WERI-Rb-1 (cell line): ENCODE data around the gene PDZRN3.

Experiments used
- DNase-seq: peaks from one replicate; pipeline ENCODE4 v3.0.0-alpha.2; 2020
- H3K27ac ChIP-seq: fragments of 250-450 bp; sonication (Bioruptor Pico); 2 replicates; pipeline ENCODE4 v1.5.1; 2020; ENCODE audit warnings: mild to moderate bottlenecking, moderate library complexity
- H3K27me3 ChIP-seq: fragments of 250-450 bp; sonication (Bioruptor Pico); 2 replicates; pipeline ENCODE4 v1.5.1; 2021; ENCODE audit warnings: mild to moderate bottlenecking, low read depth, moderate library complexity; ENCODE audit not compliant: insufficient read depth, severe bottlenecking
- H3K36me3 ChIP-seq: fragments of 250-450 bp; sonication (Bioruptor Pico); 2 replicates; pipeline ENCODE4 v1.5.1; 2020; ENCODE audit warnings: mild to moderate bottlenecking, moderate library complexity
- H3K4me3 ChIP-seq: 2 replicates; pipeline ENCODE4 v1.5.1; 2011; ENCODE audit warnings: low read depth, mild to moderate bottlenecking, control low read depth, low read length
- H3K9me3 ChIP-seq: fragments of 250-450 bp; sonication (Bioruptor Pico); 2 replicates; pipeline ENCODE4 v1.5.1; 2021; ENCODE audit warnings: mild to moderate bottlenecking, moderate library complexity; ENCODE audit not compliant: severe bottlenecking
- TF ChIP-seq, protein P1 (sequence below): IDR thresholded peaks from 2 replicates; pipeline ENCODE4 v1.5.1; 2011; ENCODE audit warnings: low read depth, mild to moderate bottlenecking, control low read depth, inconsistent platforms, low read length

The PDZRN3 gene

GRCh38 chr3:73586190-73586589 lies 38.6 kb downstream of the PDZRN3 start:
- Histone ChIP-seq H3K4me3 (no peak overlapping the region), H3K27me3 (no peaks in the 10 kb centered on the region), H3K27ac (no peak overlapping the region), H3K36me3 (no peaks in the 10 kb centered on the region), H3K9me3 (no peaks in the 10 kb centered on the region)
- TF ChIP-seq, protein P1, sequence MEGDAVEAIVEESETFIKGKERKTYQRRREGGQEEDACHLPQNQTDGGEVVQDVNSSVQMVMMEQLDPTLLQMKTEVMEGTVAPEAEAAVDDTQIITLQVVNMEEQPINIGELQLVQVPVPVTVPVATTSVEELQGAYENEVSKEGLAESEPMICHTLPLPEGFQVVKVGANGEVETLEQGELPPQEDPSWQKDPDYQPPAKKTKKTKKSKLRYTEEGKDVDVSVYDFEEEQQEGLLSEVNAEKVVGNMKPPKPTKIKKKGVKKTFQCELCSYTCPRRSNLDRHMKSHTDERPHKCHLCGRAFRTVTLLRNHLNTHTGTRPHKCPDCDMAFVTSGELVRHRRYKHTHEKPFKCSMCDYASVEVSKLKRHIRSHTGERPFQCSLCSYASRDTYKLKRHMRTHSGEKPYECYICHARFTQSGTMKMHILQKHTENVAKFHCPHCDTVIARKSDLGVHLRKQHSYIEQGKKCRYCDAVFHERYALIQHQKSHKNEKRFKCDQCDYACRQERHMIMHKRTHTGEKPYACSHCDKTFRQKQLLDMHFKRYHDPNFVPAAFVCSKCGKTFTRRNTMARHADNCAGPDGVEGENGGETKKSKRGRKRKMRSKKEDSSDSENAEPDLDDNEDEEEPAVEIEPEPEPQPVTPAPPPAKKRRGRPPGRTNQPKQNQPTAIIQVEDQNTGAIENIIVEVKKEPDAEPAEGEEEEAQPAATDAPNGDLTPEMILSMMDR = no peak
- DNase-seq = no peak

- Histone ChIP-seq H3K36me3 (no peaks in the 10 kb centered on the region), H3K27me3 (no peaks in the 10 kb centered on the region), H3K27ac (no peak overlapping the region), H3K9me3 (no peaks in the 10 kb centered on the region), H3K4me3 (no peak overlapping the region)
- DNase-seq = no peak
- TF ChIP-seq, protein P1 = no peak
Measured at GRCh38 chr3:73584873-73585272, 39.9 kb downstream of the PDZRN3 start.

DNA sequence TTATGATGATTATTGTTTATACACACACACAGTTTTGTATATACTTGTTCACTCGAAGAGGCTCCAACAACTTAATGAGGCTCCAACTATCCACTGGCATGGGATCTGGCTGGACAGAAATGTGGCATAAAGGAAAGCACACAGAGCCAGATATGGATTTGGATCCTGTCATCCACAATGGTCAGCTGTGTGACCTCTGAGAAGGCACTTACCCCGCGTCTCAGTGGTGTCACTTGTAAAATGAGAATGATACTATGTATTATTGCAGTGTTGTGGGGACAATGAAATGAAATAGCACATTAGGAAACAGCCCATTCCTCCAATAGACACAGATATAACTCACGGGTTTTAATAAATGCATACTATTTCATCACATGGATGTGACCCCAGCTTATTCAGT lies 42.2 kb downstream of the PDZRN3 start:
- DNase-seq = no peak
- Histone ChIP-seq H3K27me3 (no peaks in the 10 kb centered on the region), H3K9me3 (no peaks in the 10 kb centered on the region), H3K36me3 (no peaks in the 10 kb centered on the region), H3K4me3 (no peak overlapping the region), H3K27ac (no peak overlapping the region)
- TF ChIP-seq, protein P1 = no peak

DNA sequence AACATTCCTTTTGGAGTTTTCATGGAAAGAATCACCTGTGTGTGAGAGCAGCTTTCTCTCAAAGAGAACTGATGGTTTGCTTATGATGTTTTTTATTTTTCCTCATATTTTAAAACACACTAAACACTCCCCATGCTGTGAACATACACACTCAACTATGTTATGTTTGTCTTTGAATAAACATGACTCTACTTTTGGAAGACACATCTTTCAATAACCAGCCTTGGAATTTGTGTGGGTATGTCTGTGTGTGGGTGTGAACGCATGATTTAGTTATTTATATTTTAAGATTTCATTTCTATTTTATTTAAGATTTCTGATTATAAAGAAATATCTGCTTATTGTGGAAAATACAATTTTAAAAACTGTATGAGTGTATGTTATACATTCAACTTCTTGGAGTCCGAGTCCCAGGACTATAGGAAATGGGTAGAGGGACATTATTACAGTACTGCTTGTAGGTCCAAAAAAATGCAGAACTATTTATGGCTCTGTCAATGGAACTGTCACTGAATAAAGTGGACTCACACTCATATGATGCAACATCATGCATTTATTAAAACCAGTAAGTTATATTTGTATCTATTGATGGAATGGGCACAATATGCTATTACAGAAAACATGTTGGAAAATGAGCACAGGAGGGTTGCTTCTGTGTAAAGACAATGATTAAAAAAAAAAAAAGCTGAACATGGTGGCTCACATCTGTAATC lies 43.5 kb downstream of the PDZRN3 start:
- Histone ChIP-seq H3K27me3 (no peaks in the 10 kb centered on the region), H3K27ac (no peak overlapping the region), H3K4me3 (no peak overlapping the region), H3K36me3 (no peaks in the 10 kb centered on the region), H3K9me3 (no peaks in the 10 kb centered on the region)
- TF ChIP-seq, protein P1 = no peak
- no peak for DNase-seq

DNA sequence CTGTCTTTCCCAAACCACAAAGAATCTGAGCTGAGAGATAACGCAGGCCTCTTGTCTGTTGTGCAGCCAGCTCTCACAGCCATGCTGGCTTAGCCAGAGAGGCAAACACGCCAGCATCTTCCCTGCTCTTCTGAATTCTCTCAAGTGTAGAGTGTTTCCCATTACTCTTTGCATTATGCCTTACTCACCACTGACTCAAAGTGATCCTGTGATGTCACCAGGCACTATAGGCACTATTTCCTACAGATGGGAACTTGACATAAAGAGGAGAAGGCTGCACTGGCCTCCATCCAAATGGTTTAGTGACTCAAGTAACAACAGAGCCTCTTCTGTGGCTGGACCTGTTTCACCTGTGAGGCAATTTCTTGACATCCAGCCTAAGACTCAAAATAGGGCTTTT lies 44.4 kb downstream of the PDZRN3 start:
- H3K27me3 ChIP-seq = no peaks in the 10 kb centered on the region
- no peak for DNase-seq
- H3K4me3 ChIP-seq = no peak overlapping the region
- no peaks in the 10 kb centered on the region for H3K36me3 ChIP-seq
- TF ChIP-seq, protein P1 = no peak
- H3K27ac ChIP-seq = no peak overlapping the region
- H3K9me3 ChIP-seq = no peaks in the 10 kb centered on the region

DNA sequence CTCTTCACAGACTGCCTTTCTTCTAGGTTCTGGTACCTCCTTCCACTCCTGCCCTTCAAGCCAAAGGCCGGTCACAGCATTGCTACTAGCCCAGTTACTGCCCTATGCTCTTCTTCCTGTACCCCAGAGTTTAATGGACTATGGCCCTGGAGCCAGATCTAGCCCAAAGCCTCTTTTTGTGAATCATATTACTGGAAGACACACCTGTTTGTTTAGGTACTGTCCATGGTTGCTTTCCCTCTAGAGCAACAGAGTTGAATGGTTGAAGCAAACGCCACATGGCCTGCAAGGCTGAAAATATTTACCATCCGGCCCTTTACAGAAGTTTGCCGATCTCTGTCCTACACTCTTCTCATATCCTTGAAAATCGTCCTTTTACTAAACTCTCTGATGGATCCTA lies 47.0 kb downstream of the PDZRN3 start:
- DNase-seq = no peak
- Histone ChIP-seq H3K9me3 (no peaks in the 10 kb centered on the region), H3K27me3 (no peaks in the 10 kb centered on the region), H3K4me3 (no peak overlapping the region), H3K36me3 (no peaks in the 10 kb centered on the region), H3K27ac (no peak overlapping the region)
- TF ChIP-seq, protein P1 = no peak
